A549 (cell line): ENCODE results near the gene EGFL7. TPM values are rescaled to one million over a fixed set of nuclear protein-coding genes. Genes with fewer than 3 reads are reported as not detected.

ENCODE experiments used
- ATAC-seq, 2 experiments: fragments of 200-7000 bp in 1 of 2; fragments of >200 bp in 1 of 2; cut with Nextera tagmentation in 1 of 2; cut with Tn5 transposase in 1 of 2; 3 replicates each; pipeline versions ENCODE4 v1.8.0 to v1.9.1; 2018 to 2020; ENCODE audit warnings: mild to moderate bottlenecking in 1 of 2, moderate library complexity in 1 of 2
- CTCF ChIA-PET: fragments of 300-600 bp; sonication (Branson Sonifier 250); formaldehyde crosslinking; extraction: SDS; loops from one replicate; lab custom pipeline; 2021; ENCODE audit warnings: antibody characterized with exemption, inconsistent platforms; lab: Yijun Ruan, JAX
- POLR2A ChIA-PET: fragments of 350-600 bp; formaldehyde crosslinking; extraction: SDS; loops from one replicate; lab custom pipeline; 2021; ENCODE audit warnings: antibody characterized with exemption, inconsistent platforms; lab: Yijun Ruan, JAX
- DNase-seq, 2 experiments: peaks; one replicate each; pipeline versions ENCODE4 v3.0.0 to v3.0.0-alpha.2; 2011 to 2016; ENCODE audit warnings: low read depth in 1 of 2, low spot score in 1 of 2
- FAIRE-seq: peaks from 2 replicates; lab custom pipeline; 2011; peaks lifted over from hg19 to GRCh38; lab: Jason Lieb, UNC
- H3K27ac ChIP-seq, 2 experiments: fragments of >200 bp; sonication (Bioruptor Twin); formaldehyde crosslinking; 3 replicates each; pipeline ENCODE4 v1.5.1; 2016 to 2017
- H3K4me1 ChIP-seq: fragments of >200 bp; sonication (Bioruptor Twin); formaldehyde crosslinking; 3 replicates; pipeline ENCODE4 v1.6.1; 2016
- H3K4me2 ChIP-seq: fragments of >200 bp; sonication (Bioruptor Twin); formaldehyde crosslinking; 3 replicates; pipeline ENCODE4 v1.6.1; 2016
- H3K4me3 ChIP-seq: fragments of >200 bp; sonication (Bioruptor Twin); formaldehyde crosslinking; 3 replicates; pipeline ENCODE4 v1.5.1; 2016
- H3K9me3 ChIP-seq: fragments of >200 bp; sonication (Bioruptor Twin); formaldehyde crosslinking; 3 replicates; pipeline ENCODE4 v1.6.1; 2016
- CBX2 ChIP-seq: fragments of 200-600 bp; sonication (generic); IDR thresholded peaks from 2 replicates; pipeline ENCODE4 v1.6.1; 2016; ENCODE audit warnings: low read depth, mild to moderate bottlenecking, borderline replicate concordance
- CBX8 ChIP-seq: fragments of 200-600 bp; sonication (generic); IDR thresholded peaks from 2 replicates; pipeline ENCODE4 v1.6.1; 2016
- CHD2 ChIP-seq: fragments of 150-350 bp; IDR thresholded peaks from 2 replicates; pipeline ENCODE4 v1.6.1; 2014; ENCODE audit warnings: low read length; ENCODE audit not compliant: partially characterized antibody
- CHD4 ChIP-seq: fragments of 200-600 bp; sonication (generic); IDR thresholded peaks from 2 replicates; pipeline ENCODE4 v1.6.1; 2016; ENCODE audit warnings: antibody characterized with exemption, mild to moderate bottlenecking, borderline replicate concordance
- EHMT2 ChIP-seq: fragments of 200-600 bp; sonication (generic); IDR thresholded peaks from 2 replicates; pipeline ENCODE4 v1.6.1; 2016; ENCODE audit warnings: antibody characterized with exemption, low read depth, mild to moderate bottlenecking, moderate library complexity
- FOSB ChIP-seq: fragments of 250-450 bp; sonication (Bioruptor Pico); IDR thresholded peaks from 2 replicates; pipeline ENCODE4 v1.5.0; 2020; ENCODE audit warnings: mild to moderate bottlenecking, moderate library complexity
- FOXS1 ChIP-seq: fragments of 250-450 bp; sonication (Bioruptor Pico); IDR thresholded peaks from 2 replicates; pipeline ENCODE4 v1.5.0; 2020; ENCODE audit warnings: mild to moderate bottlenecking, moderate library complexity
- HEYL ChIP-seq: fragments of 250-450 bp; sonication (Bioruptor Pico); IDR thresholded peaks from 2 replicates; pipeline ENCODE4 v1.8.0; 2021; ENCODE audit warnings: mild to moderate bottlenecking, moderate library complexity
- HOXA7 ChIP-seq: fragments of 250-450 bp; sonication (Bioruptor Pico); IDR thresholded peaks from 2 replicates; pipeline ENCODE4 v1.5.0; 2020; ENCODE audit warnings: mild to moderate bottlenecking, moderate library complexity
- KDM1A ChIP-seq: fragments of 200-600 bp; sonication (generic); IDR thresholded peaks from 2 replicates; pipeline ENCODE4 v1.6.1; 2016; ENCODE audit warnings: low read depth, mild to moderate bottlenecking
- MAFK ChIP-seq: fragments of 450-650 bp; IDR thresholded peaks from 2 replicates; pipeline ENCODE4 v1.6.1; 2014; ENCODE audit not compliant: partially characterized antibody
- MAX ChIP-seq: IDR thresholded peaks from 2 replicates; pipeline ENCODE4 v1.6.1; 2012
- POLR2AphosphoS2 ChIP-seq: conservative IDR thresholded peaks from 2 replicates; pipeline ENCODE4 v1.6.1; 2012; ENCODE audit warnings: low read length, improper control_type of control experiment, inconsistent platforms
- RARB ChIP-seq: fragments of 250-450 bp; sonication (Bioruptor Pico); IDR thresholded peaks from 2 replicates; pipeline ENCODE4 v1.8.0; 2021; ENCODE audit warnings: mild to moderate bottlenecking, moderate library complexity
- REST ChIP-seq: fragments of 200-600 bp; sonication (generic); IDR thresholded peaks from 2 replicates; pipeline ENCODE4 v1.6.1; 2016; ENCODE audit warnings: antibody characterized with exemption, mild to moderate bottlenecking, moderate library complexity
- RFX5 ChIP-seq: fragments of 450-650 bp; IDR thresholded peaks from 2 replicates; pipeline ENCODE4 v1.7.1; 2014; ENCODE audit warnings: antibody characterized with exemption, mild to moderate bottlenecking, moderate library complexity
- TFCP2L1 ChIP-seq: fragments of 250-450 bp; sonication (Bioruptor Pico); IDR thresholded peaks from 2 replicates; pipeline ENCODE4 v1.5.0; 2021; ENCODE audit warnings: mild to moderate bottlenecking
- ZC3H11A ChIP-seq: fragments of 450-650 bp; IDR thresholded peaks from 2 replicates; pipeline ENCODE4 v1.6.1; 2014; ENCODE audit warnings: antibody characterized with exemption, mild to moderate bottlenecking
- ZFP36 ChIP-seq: fragments of 450-650 bp; IDR thresholded peaks from 2 replicates; pipeline ENCODE4 v1.6.1; 2014; ENCODE audit warnings: borderline replicate concordance; ENCODE audit not compliant: partially characterized antibody
- ZNF302 ChIP-seq: fragments of 250-450 bp; sonication (Bioruptor Pico); IDR thresholded peaks from 2 replicates; pipeline ENCODE4 v1.9.0; 2021; ENCODE audit warnings: inconsistent platforms, mild to moderate bottlenecking, moderate library complexity
- WGBS: methylation state at CpG from one replicate; pipeline ENCODE4 v1.1.6; 2017; ENCODE audit errors: missing lambda C conversion rate; 5-methylcytosine and 5-hydroxymethylcytosine counted together
- polyA plus RNA-seq, 4 experiments: library from polyadenylated mRNA; depleted of rRNA in 3 of 4; stranded (reverse); fragments of >200 nt; fragmentation: RNase III in 1 of 4; extraction: RNeasy Plus Mini Kit Qiagen cat#74134 plus additional on column Dnase treatment in 1 of 4; gene quantifications; 2 replicates in 3 of 4; 3 replicates in 1 of 4; pipeline ENCODE4 v1.2.3, GENCODE V29; 2011 to 2017

The EGFL7 gene
- polyA plus RNA-seq, 2 of the 4 experiments (the other 2 are of a cell fraction) = 19.9 to 34.4 TPM

- DNase-seq = no peak
- no peak overlapping the region for H3K27ac ChIP-seq
- ATAC-seq = no peak
- CTCF ChIA-PET = interaction anchor here (0.9 to 3.5 kb wide), 6 partner anchors 11 to 174 kb away, joined by 3 to 15 read pairs (median 5); no protein-coding TSS in a partner anchor
- H3K4me3 ChIP-seq = no peak overlapping the region
- TF ChIP-seq RFX5 = no peak
- peak; percentile 75 for TF ChIP-seq ZFP36
- 63% methylated on average over 26 of the region's 31 CpGs for WGBS
- POLR2A ChIA-PET = no interaction called here
- no peak for FAIRE-seq
- peaks cover 3% of the 10 kb centered on the region; the same call in 1 of the 3 replicates for H3K4me1 ChIP-seq
- no peaks in the 10 kb centered on the region for H3K9me3 ChIP-seq
- no peak overlapping the region for H3K4me2 ChIP-seq
Measured at GRCh38 chr9:136657974-136658848, 4.5 kb upstream of the EGFL7 start.

DNA sequence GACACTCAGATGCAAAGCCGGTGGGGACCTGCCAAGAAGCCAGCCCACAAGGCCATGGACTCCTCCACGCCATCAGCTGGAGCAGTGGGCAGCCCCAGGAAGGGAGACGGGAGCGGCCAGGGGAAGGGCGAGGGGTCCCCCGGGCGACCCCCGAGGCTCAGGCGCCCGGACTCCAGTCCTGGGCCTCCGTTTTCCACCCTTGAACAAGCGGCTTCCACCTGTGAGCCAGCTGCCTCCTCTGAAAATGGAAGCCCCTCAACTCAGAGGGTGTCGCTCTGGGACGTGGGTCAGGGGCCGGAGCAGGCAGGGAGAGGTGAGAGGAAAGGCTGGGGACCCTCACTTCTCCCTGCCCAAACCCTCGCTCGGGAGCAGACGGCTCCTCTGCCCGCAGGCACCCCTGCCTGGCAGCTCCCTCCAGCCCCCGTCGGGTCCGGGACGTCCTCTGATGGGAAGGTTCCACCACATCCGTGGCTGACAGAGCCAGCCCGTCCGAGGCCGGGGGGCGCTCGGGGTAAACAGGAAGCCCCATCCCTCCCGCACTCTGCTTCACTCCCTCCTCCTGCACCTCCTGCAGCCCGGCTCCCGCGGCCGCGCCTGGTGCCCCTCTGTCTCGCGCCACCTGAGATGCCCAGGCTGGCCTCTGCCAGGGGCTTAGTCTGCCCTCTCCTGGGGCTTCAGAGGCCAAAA is 3.7 kb upstream of the EGFL7 start:
- no peak for ATAC-seq
- POLR2A ChIA-PET = no interaction called here
- Histone ChIP-seq H3K4me1 (peaks cover 3% of the 10 kb centered on the region; the same call in 1 of the 3 replicates), H3K4me2 (no peak overlapping the region), H3K4me3 (no peak overlapping the region), H3K27ac (no peak overlapping the region), H3K9me3 (no peaks in the 10 kb centered on the region)
- CTCF ChIA-PET = interaction anchor here (1.6 to 2.9 kb wide), 2 partner anchors 15 to 175 kb away, joined by 5 to 11 read pairs; no protein-coding TSS in a partner anchor
- WGBS = 78% methylated on average over 19 of the region's 37 CpGs
- TF ChIP-seq RARB (CRISPR knock-in tag) = no peak
- no peak for DNase-seq
- FAIRE-seq = no peak

DNA sequence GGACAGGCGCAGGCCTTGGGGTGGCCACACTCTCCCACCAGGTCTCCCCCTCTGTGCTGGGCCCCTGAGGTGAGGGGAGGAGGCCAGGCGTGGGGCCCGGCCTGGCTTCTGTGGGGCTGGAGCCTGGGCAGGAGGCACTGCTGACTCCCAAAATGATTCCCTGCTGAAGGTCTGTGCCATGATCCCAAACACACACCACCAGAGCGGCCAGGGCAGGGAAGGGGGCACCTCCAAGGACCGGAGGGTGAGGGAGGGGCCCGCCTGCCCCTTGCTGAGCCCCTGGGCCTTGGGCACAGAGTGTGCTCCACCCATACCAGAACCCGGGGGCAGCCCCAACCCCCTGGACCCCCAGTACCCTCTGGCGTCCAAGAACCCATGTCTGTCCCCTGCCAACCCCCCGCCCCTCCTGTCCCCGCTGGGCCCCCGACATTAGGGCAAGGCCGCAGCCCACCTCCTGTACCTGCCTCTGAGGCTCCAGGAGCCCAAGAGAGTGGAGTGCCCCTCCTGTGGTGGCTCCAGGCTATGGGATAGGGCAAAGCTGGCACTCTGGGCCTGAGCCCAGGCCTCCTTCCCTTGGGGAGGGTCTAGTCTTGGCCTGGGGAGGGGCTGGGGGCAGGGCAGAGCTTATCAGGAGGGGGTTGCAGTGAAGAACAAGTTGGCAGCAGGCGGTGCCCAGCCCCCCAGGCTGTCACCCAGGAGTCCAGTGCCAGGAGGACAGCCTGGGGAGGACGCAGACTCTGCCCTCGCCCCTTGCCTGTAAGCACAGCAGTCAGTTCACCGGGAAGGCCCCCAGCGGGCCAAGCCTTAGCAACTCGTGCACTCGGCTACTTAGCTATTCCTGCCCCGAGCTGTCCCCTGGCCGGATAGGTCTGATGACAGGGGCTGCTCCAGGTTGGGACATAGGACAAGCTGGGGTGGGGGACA is 2.6 kb upstream of the EGFL7 start:
- Histone ChIP-seq H3K4me1 (peaks cover 7% of the 10 kb centered on the region; the same call in 2 of the 3 replicates), H3K9me3 (no peaks in the 10 kb centered on the region), H3K4me3 (no peak overlapping the region), H3K4me2 (no peak overlapping the region), H3K27ac (no peak overlapping the region)
- ATAC-seq = 0 out of 6 replicates have a peak, but pooled peaks of 1 of the 2 experiments have one; percentile 2
- POLR2A ChIA-PET = no interaction called here
- CTCF ChIA-PET = interaction anchor here (1.5 to 3.6 kb wide), 4 partner anchors 12 to 34 kb away, joined by 4 to 26 read pairs (median 12); no protein-coding TSS in a partner anchor
- 54% methylated on average over 14 of the region's 21 CpGs for WGBS
- TF ChIP-seq MAFK = no peak
- no peak for TF ChIP-seq ZNF302 (CRISPR knock-in tag)
- TF ChIP-seq HEYL (CRISPR knock-in tag) = no peak
- no peak for TF ChIP-seq MAX
- no peak for TF ChIP-seq KDM1A
- no peak for TF ChIP-seq ZC3H11A
- no peak for DNase-seq
- no peak for FAIRE-seq

DNA sequence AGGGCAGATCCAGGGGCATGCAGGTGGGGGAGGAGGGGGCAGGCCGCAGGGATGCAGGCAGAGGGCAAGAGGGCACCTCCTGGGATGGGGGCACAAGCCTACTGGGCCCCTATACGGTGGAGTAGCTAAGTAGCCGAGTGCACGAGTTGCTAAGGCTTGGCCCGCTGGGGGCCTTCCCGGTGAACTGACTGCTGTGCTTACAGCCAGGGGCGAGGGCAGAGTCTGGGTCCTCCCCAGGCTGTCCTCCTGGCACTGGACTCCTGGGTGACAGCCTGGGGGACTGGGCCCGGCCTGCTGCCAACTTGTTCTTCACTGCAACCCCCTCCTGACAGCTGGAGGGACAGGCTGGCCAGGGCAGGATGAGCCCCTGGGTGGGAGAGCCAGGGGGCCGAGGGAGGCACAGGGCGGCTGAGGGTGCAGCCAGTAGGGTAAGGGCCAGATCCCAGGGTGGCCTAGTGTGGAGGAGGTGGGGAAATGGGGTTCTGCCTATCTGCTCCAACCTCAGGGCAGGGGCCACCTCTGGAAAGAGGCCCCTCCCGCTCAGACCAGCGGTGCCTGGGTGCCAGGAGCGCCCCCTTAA is 1.7 kb upstream of the EGFL7 start:
- Histone ChIP-seq H3K27ac (no peak overlapping the region), H3K4me1 (peaks cover 5% of the 10 kb centered on the region; the same call in 2 of the 3 replicates), H3K4me3 (no peak overlapping the region), H3K4me2 (no peak overlapping the region), H3K9me3 (no peaks in the 10 kb centered on the region)
- TF ChIP-seq ZFP36 = no peak
- TF ChIP-seq HOXA7 (CRISPR knock-in tag) = no peak
- TF ChIP-seq FOSB (CRISPR knock-in tag) = no peak
- no peak for TF ChIP-seq POLR2AphosphoS2
- TF ChIP-seq CHD4 = no peak
- TF ChIP-seq REST = no peak
- no peak for TF ChIP-seq TFCP2L1 (CRISPR knock-in tag)
- TF ChIP-seq CHD2 = no peak
- no peak for TF ChIP-seq MAFK
- no peak for TF ChIP-seq CBX8
- no peak for TF ChIP-seq MAX
- TF ChIP-seq FOXS1 (CRISPR knock-in tag) = no peak
- TF ChIP-seq EHMT2 = no peak
- no peak for TF ChIP-seq RARB (CRISPR knock-in tag)
- TF ChIP-seq CBX2 = no peak
- ATAC-seq = no peak
- ChIA-PET CTCF (interaction anchor here (1.0 to 3.6 kb wide), 8 partner anchors 11 to 176 kb away, joined by 3 to 26 read pairs (median 4); no protein-coding TSS in a partner anchor), POLR2A (interaction anchor here (0.5 kb wide), 1 partner anchor 57 kb away, joined by 5 read pairs; no protein-coding TSS in a partner anchor)
- DNase-seq = no peak
- FAIRE-seq = no peak
- WGBS = 79% methylated on average over 9 of the region's 13 CpGs
